ENCODE measurements around the gene ZNF784. TPM values are rescaled to one million over a fixed set of nuclear protein-coding genes. Genes with fewer than 3 reads are reported as not detected.

Gene ZNF784
- total and polyA plus RNA-seq, 2 of the 13 experiments (the other 11 are each of a cell fraction or from before 2014, with no cell fraction given) = 4.1 to 4.2 TPM

DNA sequence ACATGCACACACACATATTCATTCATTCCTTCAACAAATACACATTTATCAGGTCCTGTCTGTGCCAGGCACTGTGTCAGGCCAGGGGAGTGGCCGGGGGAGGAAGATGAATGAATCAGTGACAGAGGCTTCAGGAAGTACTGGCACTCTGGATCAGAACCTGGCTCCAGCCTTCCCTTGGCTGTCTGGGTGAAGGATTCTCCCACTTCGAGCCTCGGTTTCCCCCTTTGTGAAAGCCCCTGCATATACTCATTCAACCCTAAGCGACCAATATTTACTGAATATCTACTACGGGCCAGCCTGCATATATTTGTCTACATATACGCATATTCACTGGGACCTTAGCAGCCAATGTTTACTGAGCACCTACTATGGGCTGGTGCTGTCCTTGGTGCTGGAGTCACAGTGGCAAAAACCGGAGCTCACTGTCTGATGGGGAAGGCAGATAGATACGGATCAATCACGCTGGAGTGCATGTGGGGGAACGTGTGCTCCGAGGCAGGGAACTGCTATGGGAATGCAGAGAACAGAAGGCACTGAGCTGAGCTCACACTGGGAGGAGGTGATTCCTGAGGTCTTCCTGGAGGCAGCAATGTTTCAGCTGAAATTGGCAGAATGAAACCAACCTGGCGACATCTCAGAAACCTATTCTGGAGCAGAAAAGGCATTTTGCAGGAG, 43.1 kb downstream of the ZNF784 start (continued):
- TF ChIP-seq THRA (CRISPR knock-in tag; IDR thresholded peaks at IDR 0.05; ENCODE audit: borderline replicate concordance) (0 out of 2 replicates have a peak, but pooled peaks have one; percentile 19), ZSCAN9 (CRISPR knock-in tag; IDR thresholded peaks at IDR 0.05; ENCODE audit: borderline replicate concordance) (peak; percentile 88; the same call in 1 of the 2 replicates), BATF2 (CRISPR knock-in tag; IDR thresholded peaks at IDR 0.05) (peak; percentile 83), ARID5B (CRISPR knock-in tag; IDR thresholded peaks at IDR 0.05) (peak; percentile 31; the same call in 1 of the 2 replicates), CSRNP1 (CRISPR knock-in tag; IDR thresholded peaks at IDR 0.05) (0 out of 2 replicates have a peak, but pooled peaks have one; percentile 8), MTA1 (CRISPR knock-in tag; IDR thresholded peaks at IDR 0.05; ENCODE audit: borderline replicate concordance) (0 out of 2 replicates have a peak, but pooled peaks have one; percentile 0), PCBP2 (optimal IDR thresholded peaks at IDR 0.05; ENCODE audit: low read depth, low read length, poor library complexity, severe bottlenecking) (no peak), PHF8 (CRISPR knock-in tag; IDR thresholded peaks at IDR 0.05) (peak; percentile 25; the same call in 1 of the 2 replicates), RBFOX2 (IDR thresholded peaks at IDR 0.05; ENCODE audit: low read depth, low read length) (no peak), ZNF501 (CRISPR knock-in tag; IDR thresholded peaks at IDR 0.05) (0 out of 2 replicates have a peak, but pooled peaks have one; percentile 28), IRF2 (CRISPR knock-in tag; IDR thresholded peaks at IDR 0.05) (peak; percentile 69; the same call in 1 of the 2 replicates), ZBTB26 (CRISPR knock-in tag; IDR thresholded peaks at IDR 0.05; ENCODE audit: borderline replicate concordance) (peak; percentile 74)
- TF ChIP-seq, protein P1, sequence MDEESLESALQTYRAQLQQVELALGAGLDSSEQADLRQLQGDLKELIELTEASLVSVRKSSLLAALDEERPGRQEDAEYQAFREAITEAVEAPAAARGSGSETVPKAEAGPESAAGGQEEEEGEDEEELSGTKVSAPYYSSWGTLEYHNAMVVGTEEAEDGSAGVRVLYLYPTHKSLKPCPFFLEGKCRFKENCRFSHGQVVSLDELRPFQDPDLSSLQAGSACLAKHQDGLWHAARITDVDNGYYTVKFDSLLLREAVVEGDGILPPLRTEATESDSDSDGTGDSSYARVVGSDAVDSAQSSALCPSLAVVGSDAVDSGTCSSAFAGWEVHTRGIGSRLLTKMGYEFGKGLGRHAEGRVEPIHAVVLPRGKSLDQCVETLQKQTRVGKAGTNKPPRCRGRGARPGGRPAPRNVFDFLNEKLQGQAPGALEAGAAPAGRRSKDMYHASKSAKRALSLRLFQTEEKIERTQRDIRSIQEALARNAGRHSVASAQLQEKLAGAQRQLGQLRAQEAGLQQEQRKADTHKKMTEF (CRISPR knock-in tag; IDR thresholded peaks at IDR 0.05) = peak; percentile 66; the same call in 1 of the 2 replicates
- TF ChIP-seq, protein P2, sequence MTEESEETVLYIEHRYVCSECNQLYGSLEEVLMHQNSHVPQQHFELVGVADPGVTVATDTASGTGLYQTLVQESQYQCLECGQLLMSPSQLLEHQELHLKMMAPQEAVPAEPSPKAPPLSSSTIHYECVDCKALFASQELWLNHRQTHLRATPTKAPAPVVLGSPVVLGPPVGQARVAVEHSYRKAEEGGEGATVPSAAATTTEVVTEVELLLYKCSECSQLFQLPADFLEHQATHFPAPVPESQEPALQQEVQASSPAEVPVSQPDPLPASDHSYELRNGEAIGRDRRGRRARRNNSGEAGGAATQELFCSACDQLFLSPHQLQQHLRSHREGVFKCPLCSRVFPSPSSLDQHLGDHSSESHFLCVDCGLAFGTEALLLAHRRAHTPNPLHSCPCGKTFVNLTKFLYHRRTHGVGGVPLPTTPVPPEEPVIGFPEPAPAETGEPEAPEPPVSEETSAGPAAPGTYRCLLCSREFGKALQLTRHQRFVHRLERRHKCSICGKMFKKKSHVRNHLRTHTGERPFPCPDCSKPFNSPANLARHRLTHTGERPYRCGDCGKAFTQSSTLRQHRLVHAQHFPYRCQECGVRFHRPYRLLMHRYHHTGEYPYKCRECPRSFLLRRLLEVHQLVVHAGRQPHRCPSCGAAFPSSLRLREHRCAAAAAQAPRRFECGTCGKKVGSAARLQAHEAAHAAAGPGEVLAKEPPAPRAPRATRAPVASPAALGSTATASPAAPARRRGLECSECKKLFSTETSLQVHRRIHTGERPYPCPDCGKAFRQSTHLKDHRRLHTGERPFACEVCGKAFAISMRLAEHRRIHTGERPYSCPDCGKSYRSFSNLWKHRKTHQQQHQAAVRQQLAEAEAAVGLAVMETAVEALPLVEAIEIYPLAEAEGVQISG (CRISPR knock-in tag; IDR thresholded peaks at IDR 0.05) = peak; percentile 0; the same call in 1 of the 2 replicates

Measured in HepG2 (cell line).